NCI-H82 treated with DMSO at 0.1 percent for 48 hours (cell line): ENCODE measurements around the gene CACFD1.
"Not testable (repeated sequence)": the region's sequence is repeated elsewhere in the genome, so short reads cannot be mapped to it uniquely, and the experiment has no call there.

Source experiments
- DNase-seq: peaks from one replicate; lab custom pipeline; 2025; ENCODE audit not compliant: unreplicated experiment; lab: John Stamatoyannopoulos, UW

CACFD1 gene

DNA sequence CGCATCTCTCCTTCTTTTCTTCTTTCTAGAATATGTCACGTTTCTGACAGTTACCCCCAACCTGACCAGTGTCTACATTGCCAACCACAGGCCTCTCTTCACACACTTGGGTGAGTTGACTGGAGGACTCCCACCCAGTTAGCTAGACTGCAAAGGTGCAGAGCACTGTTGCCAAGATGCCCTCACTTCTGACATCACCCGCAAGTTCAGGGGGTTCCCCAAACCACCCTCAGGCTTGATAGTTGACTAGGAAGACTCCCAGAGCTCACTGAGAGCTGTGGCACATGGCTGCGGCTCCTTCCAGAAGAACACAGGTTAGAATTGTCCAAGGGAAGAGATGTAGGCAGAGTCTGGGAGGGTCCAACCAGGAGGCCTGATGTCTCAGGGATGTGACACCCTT, 20.4 kb upstream of the CACFD1 start:
- DNase-seq, result no peak

- DNase-seq, result no peak
Measured at GRCh38 chr9:133440874-133441273, 18.9 kb upstream of the CACFD1 start.

DNA sequence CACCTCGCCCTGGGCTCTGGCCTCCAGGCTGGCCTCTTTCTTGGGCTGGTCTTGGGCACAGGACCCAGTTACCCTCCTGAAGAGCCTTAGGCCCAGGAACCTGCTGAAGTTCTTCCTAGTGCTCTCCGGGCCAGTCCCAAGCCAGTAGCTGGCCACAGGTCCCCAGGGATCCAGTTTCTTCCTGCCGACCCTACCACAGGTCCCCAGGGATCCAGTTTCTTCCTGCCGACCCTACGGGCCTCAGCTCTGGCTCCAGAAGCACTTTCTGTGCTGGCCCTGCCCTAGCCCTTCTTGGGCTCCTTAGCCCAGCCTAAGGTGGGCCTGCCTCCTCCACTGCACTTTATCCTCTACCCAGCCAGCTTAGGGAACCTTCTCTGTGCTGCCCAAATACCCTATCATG, 18.2 kb upstream of the CACFD1 start:
- no peak for DNase-seq

GRCh38 chr9:133443248-133443647, 16.5 kb upstream of the CACFD1 start:
- DNase-seq, result no peak

GRCh38 chr9:133443982-133444381, 15.8 kb upstream of the CACFD1 start:
- no peak for DNase-seq

DNA sequence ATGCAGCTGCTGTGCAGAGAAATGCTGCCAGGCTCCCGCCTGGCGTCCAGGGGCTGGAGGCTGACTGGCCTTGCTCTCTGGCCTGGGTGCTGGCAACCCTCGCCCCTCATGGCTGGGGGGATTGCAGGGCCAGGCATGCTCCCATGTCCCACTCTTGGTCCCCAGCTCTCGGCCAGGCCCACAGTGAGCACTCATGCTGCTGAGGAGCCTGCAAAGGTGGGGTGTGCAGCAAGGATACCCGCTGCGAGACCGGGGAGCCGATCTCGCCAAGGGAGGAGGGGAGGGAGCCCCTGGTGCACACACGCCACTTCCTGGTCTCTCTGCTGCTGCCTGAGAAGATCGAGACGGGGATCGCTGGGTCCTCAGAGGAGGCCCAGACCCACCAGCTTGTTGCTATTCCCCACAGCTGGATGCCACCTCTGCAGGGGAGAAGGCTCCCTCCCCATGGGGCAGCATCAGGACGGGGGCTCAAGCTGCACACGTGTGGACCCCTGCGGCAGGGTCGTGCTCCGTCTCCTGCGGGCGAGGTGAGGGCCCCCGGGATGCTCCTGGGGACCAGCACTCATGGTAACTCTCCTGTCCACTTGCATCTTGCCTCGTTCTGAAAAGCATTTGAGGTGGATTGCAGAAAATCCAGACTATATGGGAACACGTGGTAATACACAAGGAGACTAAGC, 14.3 kb upstream of the CACFD1 start:
- DNase-seq, result no peak

- DNase-seq, result no peak
Measured at GRCh38 chr9:133448487-133448972, 11.2 kb upstream of the CACFD1 start.

GRCh38 chr9:133449760-133450159, 10.0 kb upstream of the CACFD1 start:
- DNase-seq, result no peak

- not testable (repeated sequence) for DNase-seq
Measured at GRCh38 chr9:133451865-133452264, 7.9 kb upstream of the CACFD1 start.

- DNase-seq, result no peak
Measured at GRCh38 chr9:133452562-133452961, 7.2 kb upstream of the CACFD1 start.

GRCh38 chr9:133453651-133454050, 6.1 kb upstream of the CACFD1 start:
- DNase-seq, result no peak

DNA sequence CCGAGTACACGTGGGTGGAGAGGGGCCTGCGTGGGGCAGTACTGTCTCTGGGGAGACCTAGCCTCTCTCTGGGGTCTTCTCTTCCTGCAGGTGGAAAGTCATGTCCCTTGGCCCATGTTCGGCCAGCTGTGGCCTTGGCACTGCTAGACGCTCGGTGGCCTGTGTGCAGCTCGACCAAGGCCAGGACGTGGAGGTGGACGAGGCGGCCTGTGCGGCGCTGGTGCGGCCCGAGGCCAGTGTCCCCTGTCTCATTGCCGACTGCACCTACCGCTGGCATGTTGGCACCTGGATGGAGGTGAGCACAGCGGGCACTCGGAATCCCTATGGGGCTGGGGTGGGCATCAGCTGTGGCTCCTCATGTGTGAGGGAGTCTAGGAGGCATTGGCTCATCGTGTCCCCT, 5.5 kb upstream of the CACFD1 start:
- no peak for DNase-seq

- no peak for DNase-seq
Measured at GRCh38 chr9:133454943-133455673, 4.7 kb upstream of the CACFD1 start.

DNA sequence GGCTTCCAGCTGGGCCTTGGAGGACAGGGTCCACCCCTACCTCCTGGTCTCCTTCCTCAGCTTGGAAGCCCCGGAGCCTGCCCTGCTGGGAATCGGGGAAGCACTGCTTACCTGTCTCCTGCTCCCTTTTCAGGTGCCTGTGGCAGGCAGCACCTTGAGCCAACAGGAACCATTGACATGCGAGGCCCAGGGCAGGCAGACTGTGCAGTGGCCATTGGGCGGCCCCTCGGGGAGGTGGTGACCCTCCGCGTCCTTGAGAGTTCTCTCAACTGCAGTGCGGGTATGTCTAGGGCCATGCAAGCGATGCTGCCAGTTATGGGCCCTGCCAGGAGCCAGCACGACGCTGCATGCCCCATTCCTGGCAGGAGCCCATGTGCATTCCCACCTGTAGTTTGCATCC, 3.8 kb upstream of the CACFD1 start:
- DNase-seq, result no peak

GRCh38 chr9:133456409-133456808, 3.4 kb upstream of the CACFD1 start:
- no peak for DNase-seq

DNA sequence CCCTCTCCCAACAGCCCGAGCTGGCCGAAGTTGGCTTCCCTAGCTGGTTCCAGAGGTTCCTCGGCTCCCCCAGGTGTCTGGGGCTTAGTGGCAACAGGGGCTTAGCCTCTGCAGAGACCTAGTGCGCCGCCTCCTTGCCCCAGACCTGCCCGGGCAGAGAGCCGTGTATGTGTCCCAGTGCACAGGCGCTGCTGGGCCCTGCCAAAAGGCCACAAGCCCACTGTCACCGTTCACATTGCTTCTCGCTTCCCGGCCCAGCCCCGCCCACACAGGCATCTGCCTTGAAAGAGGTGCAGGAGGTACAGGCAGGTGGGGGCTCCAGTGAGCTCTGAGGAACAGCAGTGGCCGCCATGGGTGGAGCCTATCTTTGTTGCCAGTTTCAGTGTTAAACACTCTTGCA, 2.5 kb upstream of the CACFD1 start:
- DNase-seq, result no peak

GRCh38 chr9:133457748-133458147, 2.0 kb upstream of the CACFD1 start:
- DNase-seq, result no peak

DNA sequence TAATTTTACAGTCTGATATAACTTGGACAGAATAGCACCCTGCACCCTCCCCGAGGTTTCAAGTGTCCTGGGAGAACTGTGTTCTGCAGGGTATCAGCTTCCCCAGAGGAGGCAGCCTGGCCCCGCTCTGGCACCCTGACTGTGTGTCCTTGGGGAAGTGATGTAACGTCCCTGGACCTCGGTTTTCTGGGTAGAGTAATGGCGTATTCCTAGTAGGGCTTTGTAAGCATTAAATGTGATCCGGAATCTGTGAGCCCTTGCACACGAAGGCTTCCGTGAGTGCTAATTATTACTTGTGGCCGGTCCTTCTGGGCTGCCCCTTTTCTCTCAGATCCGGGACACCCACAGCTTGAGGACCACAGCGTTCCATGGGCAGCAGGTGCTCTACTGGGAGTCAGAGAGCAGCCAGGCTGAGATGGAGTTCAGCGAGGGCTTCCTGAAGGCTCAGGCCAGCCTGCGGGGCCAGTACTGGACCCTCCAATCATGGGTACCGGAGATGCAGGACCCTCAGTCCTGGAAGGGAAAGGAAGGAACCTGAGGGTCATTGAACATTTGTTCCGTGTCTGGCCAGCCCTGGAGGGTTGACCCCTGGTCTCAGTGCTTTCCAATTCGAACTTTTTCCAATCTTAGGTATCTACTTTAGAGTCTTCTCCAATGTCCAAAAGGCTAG, 1.0 kb upstream of the CACFD1 start:
- no peak for DNase-seq

DNA sequence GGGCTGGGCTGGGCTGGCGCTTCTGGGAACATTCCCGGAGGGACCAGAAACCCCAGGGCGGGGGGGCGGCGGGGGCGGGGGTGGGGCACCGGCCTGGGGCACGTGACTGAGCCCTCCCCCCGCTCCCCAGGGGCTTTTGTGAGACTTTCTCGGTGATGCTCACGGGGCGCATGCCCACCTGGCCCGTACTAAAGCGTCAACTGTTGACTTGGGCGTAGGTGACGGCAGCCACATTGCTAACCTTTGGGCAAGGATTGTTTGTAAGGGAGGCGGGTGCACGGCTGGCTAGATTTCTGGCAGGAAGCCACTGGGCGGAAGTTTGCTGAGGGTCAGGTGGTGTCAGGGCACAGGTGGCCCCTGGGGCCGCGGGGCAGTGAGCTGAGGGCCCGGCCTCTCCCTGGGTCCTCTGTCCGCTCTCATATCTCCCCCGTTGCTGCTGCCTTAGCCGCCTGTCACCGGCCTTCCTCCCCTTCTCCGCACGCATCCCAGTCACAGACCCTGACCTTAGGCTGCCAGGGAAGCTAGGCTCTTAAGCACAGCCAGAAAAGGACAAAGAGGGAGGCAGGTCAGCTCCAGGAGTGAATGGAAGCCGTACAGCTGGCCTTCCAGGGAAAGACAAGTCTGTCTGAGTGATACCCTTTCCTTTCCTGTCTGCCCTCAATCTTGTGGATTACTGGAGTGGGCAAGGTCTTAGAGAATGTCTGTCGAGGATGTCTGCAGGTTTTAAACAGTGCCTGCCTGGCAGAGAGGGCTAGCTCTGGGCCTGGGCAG, 812 bp downstream of the CACFD1 start:
- DNase-seq, result peak; percentile 19

DNA sequence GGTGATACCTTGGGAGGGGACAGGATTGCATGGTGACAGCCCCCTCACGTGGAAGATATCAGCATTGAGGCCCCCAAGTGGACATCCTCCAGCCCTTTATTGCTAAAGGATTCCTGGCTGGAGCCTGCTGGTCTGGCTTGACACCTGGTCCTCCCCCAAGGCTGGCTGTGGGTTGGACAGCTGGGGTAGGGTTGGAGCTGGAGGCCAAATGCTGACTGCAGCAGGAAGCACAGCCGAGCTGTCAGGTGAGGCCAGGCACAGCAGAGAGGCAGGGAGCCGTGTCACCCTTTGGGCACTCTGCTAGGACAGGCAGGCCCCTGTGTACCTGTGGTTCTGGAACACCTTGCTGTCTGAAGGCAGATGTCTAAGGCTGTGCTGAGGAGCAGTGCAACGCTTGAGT, 2.2 kb downstream of the CACFD1 start:
- no peak for DNase-seq

DNA sequence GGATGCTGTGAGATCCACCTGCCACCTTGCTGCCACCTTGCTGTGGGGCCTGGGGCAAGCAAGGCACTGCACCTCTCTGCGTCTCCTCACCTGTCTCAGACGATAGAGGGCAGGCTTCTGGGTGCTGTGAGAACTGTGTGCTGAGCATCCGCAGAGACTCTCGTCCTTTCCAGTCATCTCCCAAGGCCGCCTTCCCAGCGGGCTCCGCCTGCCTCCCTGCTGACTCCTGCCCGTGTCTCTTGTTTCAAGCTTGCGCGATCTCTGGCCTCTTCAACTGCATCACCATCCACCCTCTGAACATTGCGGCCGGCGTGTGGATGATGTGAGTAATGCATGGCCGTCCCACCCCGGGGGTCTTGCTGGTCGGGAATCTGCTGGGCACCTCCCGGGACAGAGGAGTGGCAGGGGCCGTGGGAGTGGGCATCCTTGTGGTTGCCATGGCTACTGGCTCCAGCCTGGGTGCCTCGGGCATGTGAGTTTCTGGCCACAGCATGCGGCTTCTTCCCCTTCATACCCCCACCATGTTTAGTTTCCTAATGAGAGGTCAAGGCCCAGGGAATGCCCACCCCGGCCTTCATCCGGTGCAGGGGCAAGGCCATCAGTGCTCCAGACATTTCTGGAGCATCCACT, 3.6 kb downstream of the CACFD1 start:
- DNase-seq, result no peak
